ENCODE data around the gene E2F8. TPM values are rescaled to one million over a fixed set of nuclear protein-coding genes. Genes with fewer than 3 reads are reported as not detected.

The E2F8 gene
- total RNA-seq, 2 experiments from 2014 or later, result 53.3 to 59.7 TPM

DNA sequence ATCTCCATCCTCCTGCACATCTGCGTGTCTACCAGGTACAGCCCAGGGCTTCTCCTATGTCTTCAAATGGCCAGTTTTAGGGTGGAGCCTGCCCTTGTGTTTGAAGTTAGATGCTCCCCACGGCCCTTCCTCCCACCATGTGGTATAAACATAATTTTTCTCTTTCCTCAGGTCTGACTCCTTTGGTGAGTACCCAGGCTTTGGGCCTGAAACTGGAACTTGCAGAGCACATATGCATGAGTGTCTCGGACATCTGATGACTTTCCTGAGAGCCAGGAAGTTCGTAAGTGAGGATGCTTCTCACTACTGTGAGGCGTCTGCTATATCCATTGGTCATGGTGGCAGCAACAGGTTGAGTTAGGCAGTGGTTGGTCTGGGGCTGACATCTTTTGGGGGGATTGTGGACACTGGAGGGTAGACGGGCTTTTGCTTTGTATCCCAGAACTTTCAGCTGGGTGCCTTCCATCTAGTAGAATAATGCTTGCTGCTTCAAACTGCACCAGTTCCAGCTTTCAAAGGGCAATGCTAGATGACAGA is 55.2 kb downstream of the E2F8 start:
- Mint-ChIP-seq H3K4me3 (no peak overlapping the region), H3K9me3 (no peaks in the 10 kb centered on the region), H3K4me1 (no peaks in the 10 kb centered on the region), H3K36me3 (ENCODE audit: low read depth) (no peaks in the 10 kb centered on the region), H3K27ac (no peak overlapping the region), H3K27me3 (no peaks in the 10 kb centered on the region)
- CTCF ChIA-PET, result no interaction called here
- no peak for DNase-seq
- POLR2A ChIA-PET, result no interaction called here

DNA sequence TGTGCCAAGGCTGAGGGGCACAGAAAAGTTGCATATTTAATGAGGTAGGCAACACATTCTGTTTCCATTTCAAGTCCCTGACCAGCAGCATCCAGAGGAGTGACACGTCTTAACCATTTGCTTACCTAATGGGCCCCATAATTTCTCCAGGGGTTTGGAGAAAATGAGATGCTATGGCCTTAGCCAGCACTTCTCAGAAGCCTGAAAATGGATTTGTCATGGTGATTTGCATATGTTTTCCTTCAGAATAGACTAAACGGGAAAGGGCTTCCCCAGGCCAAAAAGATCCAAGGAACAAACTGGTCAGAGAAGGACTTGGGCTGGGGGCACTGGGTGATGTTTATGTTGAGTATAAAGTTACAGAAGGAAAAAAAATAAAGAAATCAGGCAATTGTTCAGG is 55.7 kb downstream of the E2F8 start:
- Mint-ChIP-seq H3K27me3 (no peaks in the 10 kb centered on the region), H3K4me1 (no peaks in the 10 kb centered on the region), H3K9me3 (no peaks in the 10 kb centered on the region), H3K36me3 (ENCODE audit: low read depth) (no peaks in the 10 kb centered on the region), H3K27ac (no peak overlapping the region), H3K4me3 (no peak overlapping the region)
- CTCF ChIA-PET, result no interaction called here
- no peak for DNase-seq
- POLR2A ChIA-PET, result no interaction called here

DNA sequence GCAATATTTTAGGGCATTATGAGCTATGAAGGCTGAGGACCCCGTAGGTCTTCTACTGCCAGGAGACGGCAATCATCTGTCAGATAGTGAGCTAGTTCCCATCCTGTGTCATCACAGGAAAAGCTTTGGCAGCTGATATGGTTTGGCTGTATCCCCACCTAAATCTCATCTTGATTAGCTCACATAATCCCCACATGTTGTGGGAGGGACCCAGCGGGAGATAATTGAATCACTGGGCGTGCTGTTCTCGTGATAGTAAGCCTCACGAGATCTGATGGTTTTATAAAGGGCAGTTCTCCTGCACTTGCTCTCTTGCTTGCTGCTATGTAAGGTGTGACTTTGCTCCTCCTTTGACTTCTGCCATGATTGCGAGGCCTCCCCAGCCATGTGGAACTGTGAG is 57.1 kb downstream of the E2F8 start:
- Mint-ChIP-seq H3K36me3 (ENCODE audit: low read depth) (no peaks in the 10 kb centered on the region), H3K27me3 (no peaks in the 10 kb centered on the region), H3K4me3 (no peak overlapping the region), H3K9me3 (no peaks in the 10 kb centered on the region), H3K27ac (no peak overlapping the region), H3K4me1 (no peaks in the 10 kb centered on the region)
- POLR2A ChIA-PET, result no interaction called here
- DNase-seq, result no peak
- CTCF ChIA-PET, result interaction anchor here (1.4 kb wide), 1 partner anchor 16 kb away, joined by 4 read pairs; no protein-coding TSS in a partner anchor

DNA sequence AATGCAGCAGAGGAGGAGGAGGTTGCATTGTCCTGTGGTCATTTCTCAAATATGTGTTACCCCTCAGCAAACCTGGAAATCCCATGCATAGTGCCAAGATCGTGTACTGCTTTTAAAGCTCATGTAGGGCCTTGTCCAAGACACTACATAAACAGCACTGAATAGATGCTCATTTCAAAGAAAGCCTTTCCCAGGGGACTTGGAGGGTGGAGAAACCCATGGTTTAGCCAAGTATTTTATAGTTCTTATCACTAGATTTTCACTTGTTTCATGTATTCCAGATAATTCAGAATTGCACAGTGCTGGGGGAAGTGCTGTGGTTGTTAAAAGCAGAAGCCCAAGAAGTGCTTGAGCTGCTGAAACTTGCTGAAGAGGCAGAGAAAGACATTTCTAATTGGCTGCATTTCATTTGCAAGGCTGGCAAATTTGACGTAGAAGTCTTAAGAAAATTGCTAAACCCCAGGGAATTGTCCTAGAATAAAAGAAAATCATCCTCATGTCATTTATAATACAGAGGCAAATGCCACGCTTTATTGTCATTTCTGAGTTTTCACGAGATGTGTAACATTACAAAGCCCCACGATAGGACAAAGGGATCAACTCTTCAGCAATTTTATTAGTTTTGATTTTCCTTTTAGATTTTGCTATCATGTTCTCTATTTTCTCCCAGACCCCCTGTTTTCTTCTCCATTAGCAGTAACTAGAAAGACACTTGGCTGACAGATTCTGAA is 59.0 kb downstream of the E2F8 start:
- Mint-ChIP-seq H3K4me1 (no peaks in the 10 kb centered on the region), H3K27ac (peak overlapping the region; percentile 4), H3K4me3 (no peak overlapping the region), H3K27me3 (no peaks in the 10 kb centered on the region), H3K9me3 (no peaks in the 10 kb centered on the region), H3K36me3 (ENCODE audit: low read depth) (peaks cover 7% of the 10 kb centered on the region)
- no peak for DNase-seq
- ChIA-PET CTCF (no interaction called here), POLR2A (no interaction called here)

DNA sequence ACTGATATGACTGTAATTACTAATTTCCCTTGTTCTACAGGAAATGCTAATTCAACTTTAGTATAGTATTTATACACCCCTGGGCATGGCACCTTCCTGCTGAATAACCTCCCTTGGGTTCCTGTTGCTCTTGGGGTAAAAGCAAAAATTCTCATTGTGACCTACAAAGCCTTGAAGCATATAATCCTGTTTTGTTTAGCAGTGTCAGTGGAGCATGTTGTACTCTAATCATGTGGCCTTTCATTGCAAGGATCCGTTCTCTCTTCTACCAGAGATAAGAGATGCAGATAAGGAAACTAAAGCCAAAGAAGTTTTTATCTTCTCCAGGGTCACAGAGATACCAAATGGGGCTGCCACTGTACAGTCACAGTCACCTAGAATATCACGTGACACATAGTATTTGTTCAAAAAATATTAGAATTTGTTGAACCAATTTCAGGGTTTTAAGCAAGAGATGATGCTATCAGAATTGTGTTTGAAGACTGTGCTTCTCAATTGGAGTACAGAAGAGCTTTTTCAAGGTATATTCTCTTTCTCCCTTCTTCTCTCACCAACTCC is 64.0 kb downstream of the E2F8 start:
- Mint-ChIP-seq H3K36me3 (ENCODE audit: low read depth) (peaks cover 36% of the 10 kb centered on the region), H3K4me3 (no peak overlapping the region), H3K27ac (no peak overlapping the region), H3K4me1 (no peaks in the 10 kb centered on the region), H3K27me3 (no peaks in the 10 kb centered on the region), H3K9me3 (no peaks in the 10 kb centered on the region)
- POLR2A ChIA-PET, result no interaction called here
- DNase-seq, result no peak
- CTCF ChIA-PET, result no interaction called here

Other genes starting within 250 kb of the E2F8 start
- not detected for gene MRGPRX2, start 180.2 kb downstream of the E2F8 start, total RNA-seq
- gene ZDHHC13, start 123.8 kb downstream of the E2F8 start, total RNA-seq, result 10 to 100 TPM; 25.1 to 27.7 TPM
- gene CSRP3, start 39.0 kb downstream of the E2F8 start, total RNA-seq, result not detected

Measured in activated CD4-positive, alpha-beta T cell treated with anti-CD3 and anti-CD28 coated beads, Interleukin-2, amount 10 ng/mL, durations not matched to agents 7 days and 5 days (primary cell).